HepG2 (cell line): ENCODE results near the gene SLCO2B1. TPM values are rescaled to one million over a fixed set of nuclear protein-coding genes. Genes with fewer than 3 reads are reported as not detected.

Experiments used
- ARID2 ChIP-seq: sonication (generic); formaldehyde crosslinking; IDR thresholded peaks from 2 replicates; pipeline ENCODE4 v1.8.1; 2022; ENCODE audit warnings: mild to moderate bottlenecking, missing genetic modification reagents, borderline replicate concordance
- FOXA1 ChIP-seq, 2 experiments: fragments of 450-650 bp in 1 of 2; sonication (generic) in 1 of 2; formaldehyde crosslinking in 1 of 2; IDR thresholded peaks; 2 replicates each; pipeline versions ENCODE4 v1.4.0 to v1.6.1; 2016 to 2020; ENCODE audit warnings: missing genetic modification reagents in 1 of 2
- ISL2 ChIP-seq: sonication (generic); formaldehyde crosslinking; IDR thresholded peaks from 2 replicates; pipeline ENCODE4 v1.5.0; 2020; ENCODE audit warnings: missing genetic modification reagents
- MIER2 ChIP-seq: IDR thresholded peaks from 2 replicates; pipeline ENCODE4 v1.6.1; 2016; ENCODE audit warnings: missing biosample characterization, missing genetic modification reagents
- PRMT3 ChIP-seq: sonication (generic); formaldehyde crosslinking; IDR thresholded peaks from 2 replicates; pipeline ENCODE4 v1.8.1; 2022; ENCODE audit warnings: low read depth, mild to moderate bottlenecking, moderate library complexity, missing genetic modification reagents, borderline replicate concordance
- TBL1XR1 ChIP-seq: fragments of 150-350 bp; IDR thresholded peaks from 2 replicates; pipeline ENCODE4 v1.6.1; 2014; ENCODE audit warnings: borderline replicate concordance, low read length; ENCODE audit not compliant: partially characterized antibody
- WIZ ChIP-seq: sonication (generic); formaldehyde crosslinking; IDR thresholded peaks from 2 replicates; pipeline ENCODE4 v1.5.1; 2020; ENCODE audit warnings: mild to moderate bottlenecking, missing genetic modification reagents
- ZMAT3 ChIP-seq: sonication (generic); formaldehyde crosslinking; conservative IDR thresholded peaks from 2 replicates; pipeline ENCODE4 v1.7.0; 2021; ENCODE audit warnings: missing genetic modification reagents
- ZNF496 ChIP-seq: sonication (generic); formaldehyde crosslinking; IDR thresholded peaks from 2 replicates; pipeline ENCODE4 v1.8.1; 2023; ENCODE audit warnings: mild to moderate bottlenecking, moderate library complexity, missing genetic modification reagents; ENCODE audit not compliant: insufficient replicate concordance
- polyA plus RNA-seq, 8 experiments: library from polyadenylated mRNA; depleted of rRNA in 3 of 8; stranded (reverse) in 7 of 8; unstranded in 1 of 8; fragments of >200 nt; fragmentation: Illumina TruSeq in 4 of 8; extraction: Trizol in 4 of 8; gene quantifications; 2 replicates each; pipeline versions ENCODE4 v1.2.1 to v1.2.3, GENCODE V29; 2011 to 2016; ENCODE audit warnings: low read depth in 4 of 8, missing spikeins in 1 of 8, mixed read lengths in 1 of 8; ENCODE audit not compliant: insufficient read depth in 1 of 8
- total RNA-seq, 5 experiments: library from RNA; depleted of rRNA; stranded (reverse); fragments of >200 nt; fragmentation: Illumina TruSeq; extraction: Trizol; gene quantifications; 2 replicates each; pipeline ENCODE4 v1.2.3, GENCODE V29; 2016; ENCODE audit warnings: low read depth in 1 of 5
- TF ChIP-seq, protein P1 (sequence below): sonication (generic); formaldehyde crosslinking; IDR thresholded peaks from 2 replicates; pipeline ENCODE4 v1.4.0; 2020; ENCODE audit warnings: missing genetic modification reagents
- TF ChIP-seq, protein P2 (sequence below), 2 experiments: sonication (generic) in 1 of 2; formaldehyde crosslinking in 1 of 2; IDR thresholded peaks; 2 replicates each; pipeline versions ENCODE4 v1.4.0 to v1.6.1; 2018 to 2020; ENCODE audit warnings: missing genetic modification reagents in 2 of 2, borderline replicate concordance in 1 of 2, low read depth in 1 of 2, mild to moderate bottlenecking in 1 of 2, missing biosample characterization in 1 of 2
- TF ChIP-seq, protein P3 (sequence below): sonication (generic); formaldehyde crosslinking; IDR thresholded peaks from 2 replicates; pipeline ENCODE4 v1.4.0; 2020; ENCODE audit warnings: missing genetic modification reagents, low read depth, mild to moderate bottlenecking, borderline replicate concordance
- TF ChIP-seq, protein P4 (sequence below): sonication (generic); formaldehyde crosslinking; IDR thresholded peaks from 2 replicates; pipeline ENCODE4 v1.9.0; 2021; ENCODE audit warnings: missing genetic modification reagents, borderline replicate concordance
- TF ChIP-seq, protein P5 (sequence below): IDR thresholded peaks from 2 replicates; pipeline ENCODE4 v1.6.1; 2016; ENCODE audit warnings: mild to moderate bottlenecking
- TF ChIP-seq, protein P6 (sequence below): sonication (generic); formaldehyde crosslinking; IDR thresholded peaks from 2 replicates; pipeline ENCODE4 v1.8.1; 2022; ENCODE audit warnings: mild to moderate bottlenecking, missing genetic modification reagents
- TF ChIP-seq, protein P7 (sequence below): sonication (generic); formaldehyde crosslinking; IDR thresholded peaks from 2 replicates; pipeline ENCODE4 v1.9.0; 2021; ENCODE audit warnings: missing genetic modification reagents, mild to moderate bottlenecking, borderline replicate concordance

Gene SLCO2B1
- total and polyA plus RNA-seq, 2 of the 13 experiments (the other 11 are each of a cell fraction or from before 2014, with no cell fraction given), result 15.3 to 19.8 TPM

DNA sequence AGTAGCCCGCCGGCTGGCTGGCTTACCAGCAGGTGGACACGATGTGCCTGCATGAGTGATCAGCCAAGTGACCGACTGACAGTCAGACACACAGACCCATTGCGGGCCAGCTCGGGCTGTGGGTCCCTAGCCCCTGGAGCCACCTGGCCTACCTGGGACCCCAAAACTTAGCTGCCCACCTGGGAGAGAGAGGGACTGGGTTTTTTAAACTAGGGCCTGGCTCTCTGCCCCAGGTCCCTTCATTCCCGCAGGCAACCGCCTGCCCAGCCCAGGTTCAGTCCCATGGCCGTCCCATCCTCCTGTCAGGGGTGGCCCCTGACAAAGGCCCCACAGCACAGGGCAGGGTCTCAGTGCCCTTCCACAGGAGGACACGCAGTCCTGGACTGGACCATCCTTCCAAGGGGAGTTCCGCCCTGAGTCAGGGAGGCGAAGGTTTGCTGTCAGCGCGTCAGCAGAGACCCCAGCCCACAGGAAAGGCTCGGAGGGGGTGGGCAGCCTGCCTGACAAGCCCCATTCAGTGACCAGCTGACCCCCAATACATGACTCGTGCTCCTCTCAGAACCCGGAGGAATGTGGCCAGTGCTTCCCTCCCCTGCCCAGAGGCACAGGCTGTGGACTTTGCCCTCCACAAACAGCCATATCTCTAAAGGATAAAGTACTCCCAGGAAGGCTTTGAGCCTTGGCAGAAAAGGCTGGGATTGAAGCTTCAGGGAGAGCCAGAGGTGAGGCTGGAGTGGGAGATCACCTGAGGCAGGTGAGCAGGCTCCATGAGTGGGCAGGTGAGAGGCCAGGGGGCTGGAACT is 8.4 kb downstream of the SLCO2B1 start (continued):
- no peak for TF ChIP-seq ZNF496 (CRISPR knock-in tag)
- peak; percentile 50; the same call in 1 of the 2 replicates for TF ChIP-seq ZMAT3 (CRISPR knock-in tag)
- TF ChIP-seq, protein P1, sequence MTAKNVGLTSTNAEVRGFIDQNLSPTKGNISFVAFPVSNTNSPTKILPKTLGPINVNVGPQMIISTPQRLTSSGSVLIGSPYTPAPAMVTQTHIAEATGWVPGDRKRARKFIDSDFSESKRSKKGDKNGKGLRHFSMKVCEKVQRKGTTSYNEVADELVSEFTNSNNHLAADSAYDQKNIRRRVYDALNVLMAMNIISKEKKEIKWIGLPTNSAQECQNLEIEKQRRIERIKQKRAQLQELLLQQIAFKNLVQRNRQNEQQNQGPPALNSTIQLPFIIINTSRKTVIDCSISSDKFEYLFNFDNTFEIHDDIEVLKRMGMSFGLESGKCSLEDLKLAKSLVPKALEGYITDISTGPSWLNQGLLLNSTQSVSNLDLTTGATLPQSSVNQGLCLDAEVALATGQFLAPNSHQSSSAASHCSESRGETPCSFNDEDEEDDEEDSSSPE (CRISPR knock-in tag), result no peak; the same call in 1 of the 2 replicates
- TF ChIP-seq, protein P2, sequence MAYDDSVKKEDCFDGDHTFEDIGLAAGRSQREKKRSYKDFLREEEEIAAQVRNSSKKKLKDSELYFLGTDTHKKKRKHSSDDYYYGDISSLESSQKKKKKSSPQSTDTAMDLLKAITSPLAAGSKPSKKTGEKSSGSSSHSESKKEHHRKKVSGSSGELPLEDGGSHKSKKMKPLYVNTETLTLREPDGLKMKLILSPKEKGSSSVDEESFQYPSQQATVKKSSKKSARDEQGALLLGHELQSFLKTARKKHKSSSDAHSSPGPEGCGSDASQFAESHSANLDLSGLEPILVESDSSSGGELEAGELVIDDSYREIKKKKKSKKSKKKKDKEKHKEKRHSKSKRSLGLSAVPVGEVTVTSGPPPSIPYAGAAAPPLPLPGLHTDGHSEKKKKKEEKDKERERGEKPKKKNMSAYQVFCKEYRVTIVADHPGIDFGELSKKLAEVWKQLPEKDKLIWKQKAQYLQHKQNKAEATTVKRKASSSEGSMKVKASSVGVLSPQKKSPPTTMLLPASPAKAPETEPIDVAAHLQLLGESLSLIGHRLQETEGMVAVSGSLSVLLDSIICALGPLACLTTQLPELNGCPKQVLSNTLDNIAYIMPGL (CRISPR knock-in tag; IDR thresholded peaks at IDR 0.05; ENCODE audit: borderline replicate concordance in 1 of 2, low read depth in 1 of 2), result 0 out of 4 replicates have a peak, but pooled peaks of 1 of the 2 experiments have one; percentile 9
- TF ChIP-seq TBL1XR1, result no peak
- TF ChIP-seq, protein P3, sequence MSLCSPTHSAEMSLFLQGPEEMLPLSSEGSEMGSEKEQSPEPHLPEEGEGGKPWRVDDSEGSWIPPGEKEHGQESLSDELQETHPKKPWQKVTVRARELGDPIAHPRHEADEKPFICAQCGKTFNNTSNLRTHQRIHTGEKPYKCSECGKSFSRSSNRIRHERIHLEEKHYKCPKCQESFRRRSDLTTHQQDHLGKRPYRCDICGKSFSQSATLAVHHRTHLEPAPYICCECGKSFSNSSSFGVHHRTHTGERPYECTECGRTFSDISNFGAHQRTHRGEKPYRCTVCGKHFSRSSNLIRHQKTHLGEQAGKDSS (CRISPR knock-in tag), result peak; percentile 81
- TF ChIP-seq ISL2, result peak; percentile 65
- TF ChIP-seq, protein P4, sequence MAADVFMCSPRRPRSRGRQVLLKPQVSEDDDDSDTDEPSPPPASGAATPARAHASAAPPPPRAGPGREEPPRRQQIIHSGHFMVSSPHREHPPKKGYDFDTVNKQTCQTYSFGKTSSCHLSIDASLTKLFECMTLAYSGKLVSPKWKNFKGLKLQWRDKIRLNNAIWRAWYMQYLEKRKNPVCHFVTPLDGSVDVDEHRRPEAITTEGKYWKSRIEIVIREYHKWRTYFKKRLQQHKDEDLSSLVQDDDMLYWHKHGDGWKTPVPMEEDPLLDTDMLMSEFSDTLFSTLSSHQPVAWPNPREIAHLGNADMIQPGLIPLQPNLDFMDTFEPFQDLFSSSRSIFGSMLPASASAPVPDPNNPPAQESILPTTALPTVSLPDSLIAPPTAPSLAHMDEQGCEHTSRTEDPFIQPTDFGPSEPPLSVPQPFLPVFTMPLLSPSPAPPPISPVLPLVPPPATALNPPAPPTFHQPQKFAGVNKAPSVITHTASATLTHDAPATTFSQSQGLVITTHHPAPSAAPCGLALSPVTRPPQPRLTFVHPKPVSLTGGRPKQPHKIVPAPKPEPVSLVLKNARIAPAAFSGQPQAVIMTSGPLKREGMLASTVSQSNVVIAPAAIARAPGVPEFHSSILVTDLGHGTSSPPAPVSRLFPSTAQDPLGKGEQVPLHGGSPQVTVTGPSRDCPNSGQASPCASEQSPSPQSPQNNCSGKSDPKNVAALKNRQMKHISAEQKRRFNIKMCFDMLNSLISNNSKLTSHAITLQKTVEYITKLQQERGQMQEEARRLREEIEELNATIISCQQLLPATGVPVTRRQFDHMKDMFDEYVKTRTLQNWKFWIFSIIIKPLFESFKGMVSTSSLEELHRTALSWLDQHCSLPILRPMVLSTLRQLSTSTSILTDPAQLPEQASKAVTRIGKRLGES, result no peak
- no peak for TF ChIP-seq MIER2 (CRISPR knock-in tag)
- no peak for TF ChIP-seq PRMT3 (CRISPR knock-in tag)
- TF ChIP-seq, protein P5, sequence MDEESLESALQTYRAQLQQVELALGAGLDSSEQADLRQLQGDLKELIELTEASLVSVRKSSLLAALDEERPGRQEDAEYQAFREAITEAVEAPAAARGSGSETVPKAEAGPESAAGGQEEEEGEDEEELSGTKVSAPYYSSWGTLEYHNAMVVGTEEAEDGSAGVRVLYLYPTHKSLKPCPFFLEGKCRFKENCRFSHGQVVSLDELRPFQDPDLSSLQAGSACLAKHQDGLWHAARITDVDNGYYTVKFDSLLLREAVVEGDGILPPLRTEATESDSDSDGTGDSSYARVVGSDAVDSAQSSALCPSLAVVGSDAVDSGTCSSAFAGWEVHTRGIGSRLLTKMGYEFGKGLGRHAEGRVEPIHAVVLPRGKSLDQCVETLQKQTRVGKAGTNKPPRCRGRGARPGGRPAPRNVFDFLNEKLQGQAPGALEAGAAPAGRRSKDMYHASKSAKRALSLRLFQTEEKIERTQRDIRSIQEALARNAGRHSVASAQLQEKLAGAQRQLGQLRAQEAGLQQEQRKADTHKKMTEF, result peak; percentile 69; the same call in 1 of the 2 replicates
- no peak for TF ChIP-seq FOXA1 (IDR thresholded peaks at IDR 0.05)
- peak; percentile 21; the same call in 1 of the 2 replicates for TF ChIP-seq FOXA1 (CRISPR knock-in tag; IDR thresholded peaks at IDR 0.05)
- no peak for TF ChIP-seq WIZ (CRISPR knock-in tag)
- TF ChIP-seq, protein P6, sequence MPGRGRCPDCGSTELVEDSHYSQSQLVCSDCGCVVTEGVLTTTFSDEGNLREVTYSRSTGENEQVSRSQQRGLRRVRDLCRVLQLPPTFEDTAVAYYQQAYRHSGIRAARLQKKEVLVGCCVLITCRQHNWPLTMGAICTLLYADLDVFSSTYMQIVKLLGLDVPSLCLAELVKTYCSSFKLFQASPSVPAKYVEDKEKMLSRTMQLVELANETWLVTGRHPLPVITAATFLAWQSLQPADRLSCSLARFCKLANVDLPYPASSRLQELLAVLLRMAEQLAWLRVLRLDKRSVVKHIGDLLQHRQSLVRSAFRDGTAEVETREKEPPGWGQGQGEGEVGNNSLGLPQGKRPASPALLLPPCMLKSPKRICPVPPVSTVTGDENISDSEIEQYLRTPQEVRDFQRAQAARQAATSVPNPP (CRISPR knock-in tag), result no peak
- no peak for TF ChIP-seq ARID2 (CRISPR knock-in tag)
- TF ChIP-seq, protein P7, sequence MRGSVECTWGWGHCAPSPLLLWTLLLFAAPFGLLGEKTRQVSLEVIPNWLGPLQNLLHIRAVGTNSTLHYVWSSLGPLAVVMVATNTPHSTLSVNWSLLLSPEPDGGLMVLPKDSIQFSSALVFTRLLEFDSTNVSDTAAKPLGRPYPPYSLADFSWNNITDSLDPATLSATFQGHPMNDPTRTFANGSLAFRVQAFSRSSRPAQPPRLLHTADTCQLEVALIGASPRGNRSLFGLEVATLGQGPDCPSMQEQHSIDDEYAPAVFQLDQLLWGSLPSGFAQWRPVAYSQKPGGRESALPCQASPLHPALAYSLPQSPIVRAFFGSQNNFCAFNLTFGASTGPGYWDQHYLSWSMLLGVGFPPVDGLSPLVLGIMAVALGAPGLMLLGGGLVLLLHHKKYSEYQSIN (CRISPR knock-in tag), result no peak
